COLO668 (cell line): Measurements from ENCODE around the gene CPD.
"Not testable (repeated sequence)": the region's sequence is repeated elsewhere in the genome, so short reads cannot be mapped to it uniquely, and the experiment has no call there.

Experiments
- DNase-seq: peaks from one replicate; lab custom pipeline; 2025; ENCODE audit not compliant: unreplicated experiment; lab: John Stamatoyannopoulos, UW

The CPD gene

GRCh38 chr17:30381340-30381659 is 2.6 kb downstream of the CPD start:
- no peak for DNase-seq

- DNase-seq: no peak
Measured at GRCh38 chr17:30382345-30382744, 3.6 kb downstream of the CPD start.

GRCh38 chr17:30388321-30389179 is 9.8 kb downstream of the CPD start:
- DNase-seq: no peak

- DNase-seq: no peak
Measured at GRCh38 chr17:30389756-30390300, 11.1 kb downstream of the CPD start.

- no peak for DNase-seq
Measured at GRCh38 chr17:30391534-30391933, 12.8 kb downstream of the CPD start.

GRCh38 chr17:30393491-30393890 is 14.8 kb downstream of the CPD start:
- no peak for DNase-seq

GRCh38 chr17:30393911-30394867 is 15.5 kb downstream of the CPD start:
- DNase-seq: no peak

GRCh38 chr17:30395398-30396022 is 16.8 kb downstream of the CPD start:
- DNase-seq: no peak

- no peak for DNase-seq
Measured at GRCh38 chr17:30396129-30396528, 17.4 kb downstream of the CPD start.

GRCh38 chr17:30396612-30397011 is 17.9 kb downstream of the CPD start:
- no peak for DNase-seq

- no peak for DNase-seq
Measured at GRCh38 chr17:30398328-30399041, 19.8 kb downstream of the CPD start.

- DNase-seq: no peak
Measured at GRCh38 chr17:30401097-30401496, 22.4 kb downstream of the CPD start.

- no peak for DNase-seq
Measured at GRCh38 chr17:30405161-30405560, 26.4 kb downstream of the CPD start.

- DNase-seq: not testable (repeated sequence)
Measured at GRCh38 chr17:30410627-30411026, 31.9 kb downstream of the CPD start.

GRCh38 chr17:30412008-30412496 is 33.3 kb downstream of the CPD start:
- not testable (repeated sequence) for DNase-seq

GRCh38 chr17:30413109-30413508 is 34.4 kb downstream of the CPD start:
- no peak for DNase-seq

GRCh38 chr17:30414486-30414885 is 35.8 kb downstream of the CPD start:
- DNase-seq: no peak

- DNase-seq: no peak
Measured at GRCh38 chr17:30415491-30415890, 36.8 kb downstream of the CPD start.

- not testable (repeated sequence) for DNase-seq
Measured at GRCh38 chr17:30418070-30418469, 39.3 kb downstream of the CPD start.

GRCh38 chr17:30421592-30421991 is 42.9 kb downstream of the CPD start:
- DNase-seq: no peak
